ENCODE results near the gene SLC2A4RG. TPM values are rescaled to one million over a fixed set of nuclear protein-coding genes. Genes with fewer than 3 reads are reported as not detected.

SLC2A4RG gene
- total and polyA plus RNA-seq, 2 of the 13 experiments (the other 11 are each of a cell fraction or from before 2014, with no cell fraction given): 91.4 to 95.9 TPM

GRCh38 chr20:63752411-63753101 is 13.0 kb downstream of the SLC2A4RG start:
- intact Hi-C loops (cut with micrococcal nuclease; ENCODE audit: unreplicated experiment): no loop called here
- TF ChIP-seq, protein P1, sequence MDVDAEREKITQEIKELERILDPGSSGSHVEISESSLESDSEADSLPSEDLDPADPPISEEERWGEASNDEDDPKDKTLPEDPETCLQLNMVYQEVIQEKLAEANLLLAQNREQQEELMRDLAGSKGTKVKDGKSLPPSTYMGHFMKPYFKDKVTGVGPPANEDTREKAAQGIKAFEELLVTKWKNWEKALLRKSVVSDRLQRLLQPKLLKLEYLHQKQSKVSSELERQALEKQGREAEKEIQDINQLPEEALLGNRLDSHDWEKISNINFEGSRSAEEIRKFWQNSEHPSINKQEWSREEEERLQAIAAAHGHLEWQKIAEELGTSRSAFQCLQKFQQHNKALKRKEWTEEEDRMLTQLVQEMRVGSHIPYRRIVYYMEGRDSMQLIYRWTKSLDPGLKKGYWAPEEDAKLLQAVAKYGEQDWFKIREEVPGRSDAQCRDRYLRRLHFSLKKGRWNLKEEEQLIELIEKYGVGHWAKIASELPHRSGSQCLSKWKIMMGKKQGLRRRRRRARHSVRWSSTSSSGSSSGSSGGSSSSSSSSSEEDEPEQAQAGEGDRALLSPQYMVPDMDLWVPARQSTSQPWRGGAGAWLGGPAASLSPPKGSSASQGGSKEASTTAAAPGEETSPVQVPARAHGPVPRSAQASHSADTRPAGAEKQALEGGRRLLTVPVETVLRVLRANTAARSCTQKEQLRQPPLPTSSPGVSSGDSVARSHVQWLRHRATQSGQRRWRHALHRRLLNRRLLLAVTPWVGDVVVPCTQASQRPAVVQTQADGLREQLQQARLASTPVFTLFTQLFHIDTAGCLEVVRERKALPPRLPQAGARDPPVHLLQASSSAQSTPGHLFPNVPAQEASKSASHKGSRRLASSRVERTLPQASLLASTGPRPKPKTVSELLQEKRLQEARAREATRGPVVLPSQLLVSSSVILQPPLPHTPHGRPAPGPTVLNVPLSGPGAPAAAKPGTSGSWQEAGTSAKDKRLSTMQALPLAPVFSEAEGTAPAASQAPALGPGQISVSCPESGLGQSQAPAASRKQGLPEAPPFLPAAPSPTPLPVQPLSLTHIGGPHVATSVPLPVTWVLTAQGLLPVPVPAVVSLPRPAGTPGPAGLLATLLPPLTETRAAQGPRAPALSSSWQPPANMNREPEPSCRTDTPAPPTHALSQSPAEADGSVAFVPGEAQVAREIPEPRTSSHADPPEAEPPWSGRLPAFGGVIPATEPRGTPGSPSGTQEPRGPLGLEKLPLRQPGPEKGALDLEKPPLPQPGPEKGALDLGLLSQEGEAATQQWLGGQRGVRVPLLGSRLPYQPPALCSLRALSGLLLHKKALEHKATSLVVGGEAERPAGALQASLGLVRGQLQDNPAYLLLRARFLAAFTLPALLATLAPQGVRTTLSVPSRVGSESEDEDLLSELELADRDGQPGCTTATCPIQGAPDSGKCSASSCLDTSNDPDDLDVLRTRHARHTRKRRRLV (CRISPR knock-in tag; IDR thresholded peaks at IDR 0.05): no peak
- TF ChIP-seq CHCHD3 (CRISPR knock-in tag; IDR thresholded peaks at IDR 0.05) (0 out of 2 replicates have a peak, but pooled peaks have one; percentile 53), HNF1A (IDR thresholded peaks at IDR 0.05; ENCODE audit: low read depth) (no peak), HNF1A (CRISPR knock-in tag; IDR thresholded peaks at IDR 0.05; ENCODE audit: borderline replicate concordance) (no peak), ZNF639 (CRISPR knock-in tag; conservative IDR thresholded peaks at IDR 0.05) (no peak), SNAI1 (CRISPR knock-in tag; IDR thresholded peaks at IDR 0.05; ENCODE audit: borderline replicate concordance) (no peak), ZNF776 (CRISPR knock-in tag; IDR thresholded peaks at IDR 0.05) (0 out of 2 replicates have a peak, but pooled peaks have one; percentile 19), TEAD3 (CRISPR knock-in tag; optimal IDR thresholded peaks at IDR 0.05; ENCODE audit: borderline replicate concordance) (no peak), FOXO1 (CRISPR knock-in tag; IDR thresholded peaks at IDR 0.05) (no peak)
- TF ChIP-seq, protein P2, sequence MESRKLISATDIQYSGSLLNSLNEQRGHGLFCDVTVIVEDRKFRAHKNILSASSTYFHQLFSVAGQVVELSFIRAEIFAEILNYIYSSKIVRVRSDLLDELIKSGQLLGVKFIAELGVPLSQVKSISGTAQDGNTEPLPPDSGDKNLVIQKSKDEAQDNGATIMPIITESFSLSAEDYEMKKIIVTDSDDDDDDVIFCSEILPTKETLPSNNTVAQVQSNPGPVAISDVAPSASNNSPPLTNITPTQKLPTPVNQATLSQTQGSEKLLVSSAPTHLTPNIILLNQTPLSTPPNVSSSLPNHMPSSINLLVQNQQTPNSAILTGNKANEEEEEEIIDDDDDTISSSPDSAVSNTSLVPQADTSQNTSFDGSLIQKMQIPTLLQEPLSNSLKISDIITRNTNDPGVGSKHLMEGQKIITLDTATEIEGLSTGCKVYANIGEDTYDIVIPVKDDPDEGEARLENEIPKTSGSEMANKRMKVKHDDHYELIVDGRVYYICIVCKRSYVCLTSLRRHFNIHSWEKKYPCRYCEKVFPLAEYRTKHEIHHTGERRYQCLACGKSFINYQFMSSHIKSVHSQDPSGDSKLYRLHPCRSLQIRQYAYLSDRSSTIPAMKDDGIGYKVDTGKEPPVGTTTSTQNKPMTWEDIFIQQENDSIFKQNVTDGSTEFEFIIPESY (CRISPR knock-in tag; IDR thresholded peaks at IDR 0.05): peak; percentile 96

More at GRCh38 chr20:63752411-63753101, 13.0 kb downstream of the SLC2A4RG start:
- Histone ChIP-seq H3K9ac (ENCODE audit: insufficient read depth, low read depth, low read length) (no peak overlapping the region), H4K20me1 (ENCODE audit: insufficient read depth, low read length) (no peaks in the 10 kb centered on the region), H3K27me3 (ENCODE audit: control insufficient read depth in 1 of 2, insufficient read depth in 2 of 2, low read length in 2 of 2) (peaks cover 0 to 3% of the 10 kb centered on the region in 2 experiments; a peak in 1 of 5 replicates), H3K27ac (ENCODE audit: extremely low read length, insufficient read depth, low read length) (no peak overlapping the region), H3K4me3 (replicated peaks in 1 of 3; ENCODE audit: insufficient read depth in 1 of 3, low read depth in 2 of 3, low read length in 3 of 3) (no peak overlapping the region), H3K4me1 (ENCODE audit: insufficient read depth, low read length) (peaks cover 50% of the 10 kb centered on the region), H3K9me3 (ENCODE audit: low read length) (no peaks in the 10 kb centered on the region), H3K36me3 (replicated peaks in 1 of 2; ENCODE audit: control insufficient read depth in 1 of 2, insufficient read depth in 2 of 2, low read length in 2 of 2) (no peaks in the 10 kb centered on the region), H3K79me2 (ENCODE audit: insufficient read depth, low read length) (no peaks in the 10 kb centered on the region), H3K4me2 (ENCODE audit: low read depth, low read length) (no peak overlapping the region), H2AFZ (ENCODE audit: low read length) (no peak overlapping the region)
- FAIRE-seq: no peak
- ChIA-PET CTCF (ENCODE audit: low intra/inter-chr PET ratio, low total read pairs) (no interaction called here), POLR2A (interaction anchor here (1.0 kb wide), 1 partner anchor 12 kb away, joined by 3 read pairs; no protein-coding TSS in a partner anchor)
- peak; percentile 12 for ATAC-seq
- DNase-seq (ENCODE audit: low spot score): no peak
- no TSS peak for BruUV-seq (replicated peaks)
- in situ Hi-C loops (cut with HindIII; ENCODE audit: extremely low pct_ligation_motif_present, low pct_unique_long_range_greater_than_20kb): no loop called here
- 82% methylated on average over 48 of the region's 50 CpGs for WGBS (ENCODE audit: low lambda C conversion rate)

Measured in HepG2 (cell line).